ENCODE measurements around the gene POLR1A.

Gene POLR1A

DNA sequence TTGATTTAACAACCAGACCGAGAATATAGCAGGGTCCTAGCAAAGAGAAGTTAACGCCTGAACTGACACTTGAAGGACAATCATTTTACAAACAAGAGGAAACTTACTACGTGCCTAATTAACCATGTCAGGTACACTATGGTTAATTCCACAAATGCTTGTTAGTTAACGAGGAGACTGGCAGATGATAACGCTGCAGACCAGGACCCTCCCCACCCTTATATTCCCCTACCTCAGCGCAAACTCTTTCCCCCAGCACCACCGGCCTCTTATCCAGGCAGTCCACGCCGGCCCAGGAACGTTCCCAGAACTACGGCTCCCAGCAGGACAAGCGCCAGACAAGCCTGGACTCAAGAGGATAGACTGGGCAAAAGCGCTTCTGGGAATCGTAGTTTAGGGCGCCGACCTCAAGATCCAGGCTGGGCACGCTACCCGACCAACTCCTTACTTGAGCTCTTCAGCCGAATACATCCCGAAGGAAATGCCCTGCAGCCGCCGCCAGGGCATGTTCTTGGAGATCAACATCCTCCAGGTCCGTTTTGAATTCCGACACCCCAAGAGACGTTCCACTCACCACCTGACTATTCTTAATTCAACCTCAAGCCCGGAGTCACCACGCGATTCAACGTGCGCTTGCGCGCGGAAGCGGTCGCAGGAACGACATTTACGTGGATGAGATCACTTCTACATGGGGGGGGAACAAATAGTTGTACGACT lies at the start of gene POLR1A:
Gene POLR1A (minus strand): TSS at position 635 of the 717 bp plus-strand sequence. CDS start 110 bp downstream, at position 525.
- DNase-seq (ENCODE audit: low read depth): peak; percentile 51

DNA sequence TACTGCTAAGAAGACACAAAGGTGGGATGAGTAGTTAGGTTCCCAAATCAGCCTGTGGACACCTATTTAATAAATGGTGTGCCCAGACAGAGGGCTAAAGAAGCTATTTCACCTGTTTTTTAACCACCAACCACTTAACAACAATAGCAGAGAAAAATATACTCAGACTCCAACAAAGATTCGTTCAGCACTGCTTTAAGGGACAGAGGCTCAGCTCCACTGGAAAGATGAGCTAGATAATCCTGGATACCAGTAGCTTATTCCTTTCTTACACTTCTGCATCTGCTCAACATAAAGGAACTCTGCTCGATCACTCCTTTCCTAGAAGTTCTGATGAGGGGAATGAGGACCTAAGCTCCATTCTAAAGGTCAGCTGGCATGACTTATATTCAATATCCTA lies 44.8 kb upstream of the POLR1A start:
- no peak for DNase-seq (ENCODE audit: low read depth)

DNA sequence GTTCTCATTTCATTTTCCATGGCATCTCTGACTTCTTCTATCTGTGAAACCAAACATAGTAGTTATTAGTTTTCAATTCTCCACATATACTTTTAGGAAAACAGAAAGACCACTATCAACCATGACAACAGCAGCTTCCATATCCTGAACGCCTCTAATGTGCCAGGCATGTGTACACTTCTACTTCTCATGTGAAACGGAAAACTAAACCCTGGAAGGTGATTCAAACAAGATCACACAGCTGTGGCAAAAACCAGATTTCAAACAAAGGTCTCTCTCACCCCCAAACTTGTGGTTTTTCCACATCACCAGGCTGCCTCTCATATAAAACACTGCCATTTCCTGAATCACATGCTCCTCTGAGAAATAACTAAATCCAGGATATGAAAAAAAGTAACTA lies 42.1 kb upstream of the POLR1A start:
- no peak for DNase-seq (ENCODE audit: low read depth)

DNA sequence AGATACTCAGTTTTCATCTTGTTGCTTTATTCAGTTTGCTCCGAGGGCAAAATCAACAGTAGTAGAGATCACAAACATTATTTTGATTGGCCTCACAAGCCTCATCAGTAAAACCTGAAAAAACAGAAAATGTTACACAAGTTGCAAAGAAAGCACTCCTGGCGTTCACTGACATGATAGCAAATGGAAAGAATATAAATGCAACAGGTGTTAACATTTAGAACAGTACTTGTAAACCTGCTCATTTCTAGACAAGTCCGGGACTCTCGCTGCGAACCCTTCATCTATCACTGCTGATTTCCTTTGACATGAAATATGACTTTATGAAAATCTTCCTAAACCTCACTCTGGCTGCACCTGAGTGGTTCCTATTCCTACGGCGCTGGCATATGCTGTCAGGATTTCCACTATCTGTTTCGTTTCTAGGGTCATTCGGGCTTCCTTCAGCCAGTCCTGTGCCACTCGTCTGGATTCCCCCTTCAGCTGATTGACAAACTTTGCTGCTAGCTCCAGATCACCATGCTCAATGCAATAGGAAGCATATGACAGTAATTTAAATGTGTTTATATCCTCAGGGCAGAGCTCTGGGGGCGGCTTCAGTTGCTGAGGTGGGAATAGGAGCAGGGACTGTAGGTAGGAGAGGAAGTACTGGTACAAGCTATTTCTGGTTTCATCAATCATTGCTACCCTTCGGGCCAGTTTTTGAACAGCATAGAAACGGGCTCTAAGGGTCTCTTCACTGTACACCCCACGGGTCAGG lies 38.4 kb upstream of the POLR1A start:
- no peak for DNase-seq (ENCODE audit: low read depth)

DNA sequence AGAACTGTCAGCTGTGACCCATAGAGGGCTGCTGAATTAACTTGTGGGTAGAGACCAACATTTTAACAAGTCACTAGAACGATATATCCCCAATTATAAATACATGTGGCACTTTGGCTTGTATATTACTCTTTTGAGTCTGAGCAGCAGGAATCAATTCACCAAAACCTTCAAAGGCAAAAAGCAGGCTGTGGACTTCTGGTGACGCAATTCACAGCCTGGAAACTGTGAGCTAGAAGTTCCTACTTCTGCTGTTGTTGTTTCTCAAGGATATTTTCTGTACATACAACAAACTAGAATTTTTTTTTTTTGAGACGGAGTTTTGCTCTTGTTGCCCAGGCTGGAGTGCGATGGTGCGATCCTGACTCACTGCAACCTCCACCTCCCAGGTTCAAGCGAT lies 37.6 kb upstream of the POLR1A start:
- DNase-seq (ENCODE audit: low read depth): no peak

DNA sequence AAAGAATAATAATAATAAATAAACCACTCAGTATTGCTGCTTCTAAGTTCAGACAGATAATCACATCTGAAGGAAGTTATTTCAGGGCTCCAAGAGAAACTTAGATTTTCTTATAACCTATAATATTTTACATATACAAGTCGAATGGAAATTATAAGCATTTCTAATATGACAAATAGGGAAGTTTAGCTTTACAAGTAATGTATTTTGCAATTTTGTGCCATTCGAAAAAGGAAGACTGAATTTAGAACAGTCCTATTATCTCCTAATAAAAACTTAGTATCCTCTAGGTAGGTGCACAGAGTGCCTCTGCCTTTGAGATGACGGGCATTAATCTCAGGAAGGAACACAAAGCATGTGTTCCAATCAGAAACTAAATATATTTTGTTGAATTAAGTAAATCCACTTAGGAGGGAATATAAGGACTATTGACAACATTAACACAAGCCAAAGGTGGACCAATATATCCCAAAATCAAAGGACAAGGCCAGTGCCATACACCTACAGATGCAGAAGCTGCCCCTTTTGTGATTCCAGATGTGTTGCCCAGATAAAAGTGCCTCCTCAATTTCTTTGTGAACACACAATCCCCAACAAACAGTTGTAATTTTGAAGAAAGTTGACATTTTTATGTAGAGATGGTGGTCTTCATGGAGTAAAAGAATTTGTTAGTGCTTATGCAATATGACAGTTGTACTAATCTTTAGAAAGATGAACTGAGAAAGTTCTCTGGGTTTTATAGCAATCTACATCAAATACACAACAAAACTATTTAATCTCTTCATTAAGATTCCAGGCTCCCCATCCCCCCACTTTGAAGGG lies 37.0 kb upstream of the POLR1A start:
- no peak for DNase-seq (ENCODE audit: low read depth)

DNA sequence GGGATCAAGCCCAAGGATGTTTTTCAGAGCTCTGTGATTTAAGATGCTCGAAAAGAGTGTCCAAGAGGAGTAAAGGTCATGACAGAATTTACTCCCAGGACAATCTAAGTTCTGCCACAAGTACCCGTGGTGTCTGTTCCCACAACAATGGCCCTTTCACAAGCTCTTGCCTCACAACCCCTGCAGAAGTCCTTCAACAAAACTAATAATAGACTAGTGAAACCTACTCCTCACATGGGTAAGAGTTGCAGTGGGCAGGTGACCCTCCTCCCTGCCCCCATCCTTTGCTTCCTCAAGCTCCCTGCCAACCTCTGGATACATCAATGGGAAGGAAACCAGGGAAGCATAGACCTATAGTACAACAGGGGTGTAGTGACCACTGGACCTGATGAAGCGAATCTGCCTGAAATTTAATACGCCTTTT lies 35.3 kb upstream of the POLR1A start:
- DNase-seq (ENCODE audit: low read depth): no peak

DNA sequence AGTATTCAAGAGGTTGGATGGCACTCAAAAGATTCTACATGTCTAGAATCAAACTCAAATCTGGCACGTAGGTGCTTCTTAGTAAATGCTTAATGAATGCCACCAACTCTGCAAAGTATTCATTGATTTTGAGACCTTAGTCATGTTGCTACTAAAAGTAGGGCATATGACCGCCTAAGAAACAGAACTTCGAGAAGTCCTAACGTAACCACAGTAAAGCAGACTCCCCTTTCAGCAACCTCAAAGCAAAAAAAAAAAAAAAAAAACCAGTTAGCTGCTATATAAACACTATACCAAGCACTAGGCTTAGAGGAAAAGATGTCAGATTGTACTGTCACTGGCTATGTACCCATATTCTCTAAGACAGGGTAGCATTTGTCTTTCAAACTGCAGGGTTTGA lies 34.3 kb upstream of the POLR1A start:
- DNase-seq (ENCODE audit: low read depth): no peak

DNA sequence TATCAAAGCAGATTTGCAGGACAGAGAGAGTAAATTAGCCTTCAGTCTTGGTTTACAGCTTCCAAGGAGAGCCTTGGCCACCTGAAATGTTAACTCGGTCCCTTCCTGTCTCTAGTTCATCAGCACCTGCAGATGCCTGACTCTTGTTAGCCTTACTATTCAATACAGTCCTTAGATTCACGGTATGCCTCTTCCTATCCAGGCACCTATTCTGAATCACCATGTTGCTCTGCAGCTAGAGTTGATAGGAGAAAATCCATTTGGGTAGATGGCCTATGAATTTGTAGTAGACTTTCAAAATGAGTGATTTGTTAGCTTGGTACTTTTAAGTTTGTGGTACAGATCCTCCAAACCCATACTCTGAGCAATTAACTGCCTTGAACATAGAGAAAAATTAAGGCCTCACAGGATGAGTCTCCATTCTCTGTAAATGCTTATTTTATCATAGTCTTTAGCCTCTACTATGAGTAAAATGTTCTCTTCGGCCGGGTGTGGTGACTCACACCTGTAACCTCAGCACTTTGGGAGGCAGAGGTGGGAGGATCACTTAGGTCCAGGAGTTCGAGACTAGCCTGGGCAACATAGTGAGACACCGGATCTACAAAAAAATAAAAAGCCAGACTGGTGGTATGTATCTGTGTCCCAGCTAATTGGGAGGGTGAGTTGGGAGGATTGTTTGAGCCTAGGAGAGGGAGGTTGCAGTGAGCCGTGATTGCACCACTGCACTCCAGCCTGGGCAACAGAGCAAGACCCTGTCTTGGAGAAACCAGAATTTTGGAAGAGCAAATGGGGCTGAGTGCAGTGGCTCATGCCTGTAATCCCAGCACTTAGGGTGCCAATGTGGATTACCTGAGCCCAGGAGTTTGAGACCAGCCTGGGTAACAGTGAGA lies 33.3 kb upstream of the POLR1A start:
- DNase-seq (ENCODE audit: low read depth): no peak

DNA sequence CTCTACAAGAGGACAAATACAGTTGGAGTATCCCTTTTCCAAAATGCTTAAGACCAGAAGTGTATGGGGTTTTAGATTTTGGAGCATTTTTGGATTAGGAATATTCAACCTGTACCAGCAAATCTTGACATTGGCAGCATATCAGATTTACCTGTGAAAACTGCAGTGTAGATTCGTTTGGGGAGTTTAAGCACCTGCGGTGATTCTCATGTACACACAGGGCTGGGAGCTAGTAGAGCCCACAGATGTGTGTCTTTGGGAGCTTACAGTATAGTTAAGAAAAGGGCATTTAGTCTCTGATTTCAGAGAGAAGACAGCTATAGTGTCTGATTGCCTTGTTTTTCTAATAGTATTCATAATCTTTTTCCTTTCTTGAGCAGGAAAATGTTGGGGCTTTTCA lies 30.5 kb upstream of the POLR1A start:
- DNase-seq (ENCODE audit: low read depth): no peak

DNA sequence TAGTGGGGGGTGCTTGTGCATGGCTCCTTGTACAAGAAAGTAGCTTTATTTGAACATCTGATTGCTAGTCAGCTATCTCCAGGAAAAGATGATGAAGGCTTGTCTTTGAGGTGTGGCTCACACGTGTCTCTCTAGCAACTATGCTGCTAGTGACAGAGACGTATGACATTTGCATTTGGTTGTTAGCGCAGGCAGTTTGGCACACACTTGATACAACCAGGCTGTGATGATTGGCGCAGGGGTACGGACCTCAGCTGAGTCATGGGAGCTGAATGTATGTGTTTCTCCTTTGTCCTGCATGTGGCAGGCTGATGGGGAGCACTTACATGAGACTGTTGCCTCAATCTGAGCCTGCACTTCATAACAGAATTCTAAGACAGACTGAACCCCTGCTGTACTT lies 30.0 kb upstream of the POLR1A start:
- no peak for DNase-seq (ENCODE audit: low read depth)

DNA sequence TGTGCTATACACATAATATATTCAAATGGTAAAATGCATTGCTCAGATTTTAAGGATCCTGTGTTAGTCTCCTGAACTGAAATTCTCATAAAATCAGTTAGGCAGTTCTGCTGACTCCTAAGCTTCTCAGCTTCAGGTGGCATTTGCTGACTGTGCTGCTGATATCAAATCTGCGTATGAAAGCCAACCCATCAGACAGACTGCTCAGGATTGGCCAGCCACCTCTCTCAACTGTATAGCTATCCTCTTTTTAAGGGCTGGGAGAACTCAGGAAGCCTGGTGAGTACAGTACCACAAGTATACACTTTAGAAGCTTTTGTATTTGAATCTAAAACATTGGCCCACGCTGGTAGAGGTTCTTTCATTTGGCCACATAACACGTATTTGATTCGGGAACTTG lies 29.0 kb upstream of the POLR1A start:
- no peak for DNase-seq (ENCODE audit: low read depth)

DNA sequence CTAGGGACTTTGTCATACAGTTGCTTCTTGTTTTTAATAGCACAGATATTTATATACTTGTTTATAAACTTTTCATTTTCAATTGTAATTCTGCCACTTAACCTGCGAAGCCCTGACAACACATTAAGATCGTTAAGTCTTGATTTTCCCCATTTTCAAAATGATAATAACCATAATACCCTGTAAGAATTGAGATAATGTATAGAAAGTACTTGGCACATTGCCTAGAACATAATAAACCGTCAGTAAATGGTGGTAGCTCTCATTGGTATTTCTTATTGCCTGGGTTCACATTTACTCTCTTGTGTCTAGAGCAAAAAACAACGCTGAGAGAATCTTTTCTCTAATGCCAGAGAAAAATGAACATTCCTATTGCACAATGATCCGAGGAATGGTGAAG lies 19.0 kb upstream of the POLR1A start:
- DNase-seq (ENCODE audit: low read depth): no peak

DNA sequence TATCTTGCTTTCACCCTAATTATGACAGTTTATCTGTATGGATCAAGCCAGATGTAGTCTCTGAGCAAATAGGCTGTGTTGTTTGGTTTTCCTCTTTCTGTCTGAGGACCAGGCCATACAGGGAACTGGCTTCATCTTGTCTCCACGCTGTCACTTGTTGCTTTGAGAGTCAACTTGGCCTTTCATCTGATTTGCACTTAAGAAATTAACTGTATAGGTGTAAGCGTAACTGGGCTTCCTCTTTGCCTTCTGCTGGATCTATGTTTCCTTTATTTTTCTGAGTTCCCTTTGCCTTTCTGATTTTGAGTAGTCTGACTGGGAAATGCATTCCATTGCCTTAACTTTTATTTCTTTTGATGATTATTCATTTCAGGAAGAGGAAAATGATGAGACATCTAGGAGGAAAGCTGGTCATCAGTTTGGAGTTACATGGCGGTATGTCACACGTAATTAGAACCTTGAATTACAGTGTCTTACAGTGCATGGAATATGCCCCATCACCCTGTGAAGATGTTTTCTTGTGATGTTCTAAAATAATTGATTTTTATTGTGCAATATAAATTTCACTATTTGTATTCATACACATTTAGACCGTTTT lies 17.7 kb upstream of the POLR1A start:
- no peak for DNase-seq (ENCODE audit: low read depth)

DNA sequence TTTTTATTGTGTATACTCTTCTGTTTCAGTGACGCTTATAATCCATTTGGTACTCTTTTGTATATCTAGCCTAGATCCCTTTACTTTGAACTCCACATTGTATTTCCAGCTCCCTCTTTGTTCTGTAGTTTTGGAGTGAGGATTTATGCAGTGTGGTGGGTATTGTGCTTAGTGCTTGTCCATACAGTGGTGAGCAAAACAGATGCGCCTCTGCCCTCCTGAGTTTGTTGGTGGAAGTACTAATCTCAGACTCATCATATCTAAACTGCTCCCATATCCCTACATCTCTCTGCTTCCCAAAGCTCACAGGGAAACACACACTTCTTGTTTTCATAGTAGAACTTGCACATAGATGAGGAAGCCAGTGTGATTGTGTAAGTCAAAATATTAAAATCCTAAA lies 12.4 kb upstream of the POLR1A start:
- no peak for DNase-seq (ENCODE audit: low read depth)

DNA sequence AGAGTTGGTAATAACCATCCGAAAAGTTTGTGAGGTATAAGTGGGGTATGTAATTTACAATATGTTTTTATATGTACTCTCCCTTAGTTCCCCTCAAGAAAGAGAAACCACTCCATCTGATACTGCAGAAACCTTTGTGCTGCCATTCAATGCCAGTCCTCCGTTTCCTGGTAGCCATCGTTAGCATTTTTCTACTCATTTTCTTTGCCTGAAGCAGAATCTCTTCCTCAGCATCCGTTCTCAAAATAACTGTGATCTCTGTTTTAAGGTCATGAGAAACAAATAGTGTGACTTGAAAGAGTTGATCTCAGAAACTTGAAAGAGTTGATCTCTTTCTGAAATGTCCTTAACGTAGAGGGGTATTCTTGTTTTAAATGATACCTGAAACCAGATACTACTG lies 1.3 kb upstream of the POLR1A start:
- DNase-seq (ENCODE audit: low read depth): no peak

DNA sequence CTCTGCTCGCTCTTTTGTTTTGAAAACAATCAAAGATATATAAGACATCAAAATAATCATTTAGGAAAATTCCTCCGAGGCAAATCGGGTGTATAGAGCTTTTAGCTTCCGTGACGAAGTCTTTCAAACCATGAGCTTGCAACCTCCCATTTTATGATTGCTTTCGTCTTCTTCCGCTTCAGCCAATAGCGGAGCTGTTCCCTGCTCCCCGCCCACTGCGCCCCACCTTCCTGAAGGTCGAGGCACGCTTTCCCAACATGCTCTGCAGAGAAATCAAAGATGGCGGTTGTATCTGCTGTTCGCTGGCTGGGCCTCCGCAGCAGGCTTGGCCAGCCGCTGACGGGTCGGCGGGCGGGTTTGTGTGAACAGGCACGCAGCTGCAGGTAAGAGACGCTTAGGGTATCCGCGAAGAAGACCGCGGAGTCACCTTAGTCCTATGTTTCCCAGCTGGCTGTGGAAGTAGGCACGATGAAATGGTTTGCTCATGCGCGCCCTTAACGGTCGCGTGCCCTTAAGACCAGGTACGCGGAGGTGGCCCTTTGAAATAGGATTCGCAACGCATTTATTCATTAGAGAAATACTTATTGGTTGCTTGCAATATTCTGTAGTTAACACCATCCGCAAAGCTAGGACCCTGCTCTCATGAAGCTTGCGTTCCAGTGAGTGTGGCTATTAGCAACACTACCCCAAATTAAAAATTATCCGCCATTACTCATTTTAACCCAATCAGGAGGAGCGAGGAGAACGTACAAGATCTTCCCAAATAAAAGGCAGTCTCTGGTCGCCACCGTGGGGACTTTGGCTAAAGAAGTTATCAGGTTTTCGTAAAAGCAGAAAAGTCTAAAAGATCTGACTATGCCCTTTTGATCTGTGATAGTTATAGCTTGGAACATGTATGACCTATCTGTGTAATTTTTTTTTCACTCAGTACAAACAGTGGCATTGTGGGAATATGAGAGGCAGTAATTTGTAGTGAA lies 571 bp upstream of the POLR1A start, which contains the start of gene PTCD3:
Gene PTCD3 (plus strand): TSS at position 267 of the 977 bp plus-strand sequence. CDS start 13 bp downstream, at position 280.
- peak; percentile 87 for DNase-seq (ENCODE audit: low read depth)

DNA sequence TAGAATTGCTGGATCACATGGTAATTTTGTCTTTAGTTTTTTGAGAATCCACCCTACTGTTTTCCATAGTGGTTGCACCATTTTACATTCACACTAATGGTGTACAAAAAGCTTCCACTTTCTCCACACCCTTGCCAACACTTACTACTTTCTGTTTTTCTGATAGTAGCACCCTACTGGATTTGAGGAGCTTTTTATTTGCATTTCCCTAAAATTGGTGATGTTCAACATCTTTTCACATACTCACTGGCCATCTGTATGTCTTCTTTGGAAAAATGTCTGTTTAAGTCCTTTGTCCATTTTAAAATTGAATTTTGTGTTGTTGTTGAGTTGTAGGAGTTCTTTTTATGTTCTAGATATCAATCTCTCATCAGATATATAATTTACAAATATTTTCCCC lies 3.5 kb downstream of the POLR1A start:
- no peak for DNase-seq (ENCODE audit: low read depth)

DNA sequence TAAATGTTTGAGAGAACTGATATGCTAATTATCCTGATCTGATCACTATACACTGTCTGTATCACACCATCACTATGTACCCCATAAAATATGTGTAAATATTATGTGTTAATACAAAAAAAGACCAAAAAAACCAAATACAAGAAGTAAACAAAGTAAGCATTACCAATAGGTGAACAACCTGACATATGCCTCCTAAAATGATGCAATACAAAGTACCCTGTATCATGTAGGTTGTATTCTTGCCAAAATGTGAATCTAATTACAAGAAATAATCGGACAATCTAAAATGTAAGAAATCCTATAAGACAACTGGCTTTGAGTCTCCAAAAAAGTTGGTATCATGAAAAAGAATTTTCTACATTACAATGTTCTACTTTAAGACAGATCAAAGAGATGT lies 7.8 kb downstream of the POLR1A start:
- no peak for DNase-seq (ENCODE audit: low read depth)
